ENCODE results near the gene VSTM5. TPM values are rescaled to one million over a fixed set of nuclear protein-coding genes. Genes with fewer than 3 reads are reported as not detected.

Gene VSTM5, protein sequence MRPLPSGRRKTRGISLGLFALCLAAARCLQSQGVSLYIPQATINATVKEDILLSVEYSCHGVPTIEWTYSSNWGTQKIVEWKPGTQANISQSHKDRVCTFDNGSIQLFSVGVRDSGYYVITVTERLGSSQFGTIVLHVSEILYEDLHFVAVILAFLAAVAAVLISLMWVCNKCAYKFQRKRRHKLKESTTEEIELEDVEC
- polyA plus RNA-seq (2012; ENCODE audit: insufficient read length, low read depth) = not detected

DNA sequence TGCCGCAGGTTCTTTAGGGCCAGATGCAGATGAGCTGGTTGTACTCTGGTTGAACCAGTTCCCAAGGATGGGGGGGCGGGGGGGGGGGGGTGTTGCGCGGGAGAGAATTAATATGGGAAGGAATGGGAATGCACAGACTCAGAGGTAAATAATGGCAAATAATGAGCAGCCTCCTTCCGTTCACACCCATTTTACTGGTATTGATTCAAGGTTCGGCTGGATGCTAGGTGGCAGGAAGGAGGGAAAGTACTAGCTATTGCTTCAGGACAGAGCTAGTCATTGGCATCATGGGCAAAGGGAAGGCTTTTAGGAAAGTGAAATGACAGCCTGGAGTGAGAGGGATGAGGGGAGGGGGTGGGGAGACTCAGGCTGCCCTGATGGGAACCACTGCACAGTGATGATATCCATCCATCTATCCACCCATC is at the start of gene VSTM5:
Gene VSTM5, minus strand, starts transcription at position 25 of the 425 bp plus-strand sequence. CDS start 116 bp downstream, outside the sequence.
- TF ChIP-seq POLR2AphosphoS5 (IDR thresholded peaks at IDR 0.05; ENCODE audit: low read depth, low read length) (no peak), REST (IDR thresholded peaks at IDR 0.05; ENCODE audit: insufficient read depth in 1 of 2, low read depth in 2 of 2, low read length in 2 of 2) (no peak), FOXP2 (optimal IDR thresholded peaks at IDR 0.05; ENCODE audit: borderline replicate concordance, extremely low read depth, extremely low read length, insufficient read depth) (no peak), SIN3A (IDR thresholded peaks at IDR 0.05; ENCODE audit: borderline replicate concordance, insufficient read depth, low read length) (no peak), TAF1 (IDR thresholded peaks at IDR 0.05; ENCODE audit: borderline replicate concordance, insufficient read depth, low read length) (no peak)

DNA sequence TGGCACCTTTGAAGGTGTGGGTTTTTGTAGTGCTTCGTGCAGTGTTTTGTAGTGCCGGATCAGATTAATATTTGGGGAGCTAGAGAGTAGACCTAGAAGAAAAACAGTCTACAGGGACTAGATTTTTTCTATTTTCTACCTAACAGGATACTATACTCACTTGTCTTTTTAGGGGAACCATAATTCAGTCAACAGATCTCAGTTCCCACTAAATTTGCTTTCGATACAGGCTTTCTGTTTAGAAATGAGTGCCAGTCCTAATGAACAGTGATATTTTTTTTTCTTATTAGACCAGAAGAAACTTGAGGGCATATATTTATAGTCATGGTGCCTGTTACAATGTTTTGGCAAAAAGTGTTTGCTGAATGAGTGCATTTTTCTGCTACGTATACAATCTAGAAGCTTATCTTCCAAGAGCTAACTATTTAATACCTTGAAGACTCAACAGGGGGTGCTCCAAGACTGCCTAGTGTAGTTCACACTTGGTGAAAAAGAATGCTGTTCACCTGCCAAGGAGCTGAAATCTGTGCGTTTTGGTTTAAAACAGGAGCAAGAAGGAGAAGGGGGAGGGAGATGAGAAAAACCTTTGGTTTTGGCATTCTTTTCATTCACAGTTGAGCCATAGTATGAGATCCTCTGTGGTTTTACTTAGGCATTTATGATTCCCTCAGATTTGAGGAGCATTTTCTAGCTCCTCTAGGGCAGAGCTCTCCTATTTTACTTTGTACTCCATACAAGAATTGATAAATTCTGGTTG is 44.9 kb upstream of the VSTM5 start:
- no peak for TF ChIP-seq TAF1 (IDR thresholded peaks at IDR 0.05; ENCODE audit: borderline replicate concordance, insufficient read depth, low read length)
- TF ChIP-seq FOXP2 (optimal IDR thresholded peaks at IDR 0.05; ENCODE audit: borderline replicate concordance, extremely low read depth, extremely low read length, insufficient read depth) = no peak
- no peak for TF ChIP-seq REST (IDR thresholded peaks at IDR 0.05; ENCODE audit: insufficient read depth in 1 of 2, low read depth in 2 of 2, low read length in 2 of 2)
- no peak for TF ChIP-seq SIN3A (IDR thresholded peaks at IDR 0.05; ENCODE audit: borderline replicate concordance, insufficient read depth, low read length)
- TF ChIP-seq POLR2AphosphoS5 (IDR thresholded peaks at IDR 0.05; ENCODE audit: low read depth, low read length) = no peak

DNA sequence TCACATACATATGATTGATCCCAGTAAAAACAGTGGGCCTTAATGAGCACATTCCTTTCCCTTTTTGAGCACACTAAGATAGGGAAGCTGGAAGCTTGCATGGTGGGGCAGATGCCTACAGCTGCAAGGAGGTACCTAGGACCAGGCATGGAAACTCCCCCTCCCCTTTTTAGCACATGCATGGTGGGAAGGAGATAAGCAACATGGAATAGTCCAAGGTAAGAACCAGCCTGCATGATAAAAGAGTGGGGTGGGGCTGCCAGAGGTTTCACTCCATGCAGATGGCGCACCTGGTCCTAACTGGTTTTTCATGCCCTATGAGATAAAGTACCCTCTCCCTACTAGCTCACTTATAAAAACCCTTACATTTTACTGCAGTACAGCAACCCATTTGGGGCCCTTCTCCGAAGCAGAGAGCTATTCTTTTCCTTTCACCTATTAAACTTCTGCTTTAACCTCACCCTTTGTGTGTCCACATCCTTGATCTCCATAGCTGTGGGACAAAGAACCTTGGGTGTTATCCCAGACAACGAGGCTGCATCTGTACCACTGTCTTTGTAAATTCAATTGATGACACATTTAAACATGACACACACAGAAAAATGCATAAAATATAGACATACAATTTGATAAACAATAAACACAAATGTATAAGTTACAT is 40.1 kb upstream of the VSTM5 start:
- no peak for TF ChIP-seq SIN3A (IDR thresholded peaks at IDR 0.05; ENCODE audit: borderline replicate concordance, insufficient read depth, low read length)

- TF ChIP-seq SIN3A (IDR thresholded peaks at IDR 0.05; ENCODE audit: borderline replicate concordance, insufficient read depth, low read length) (no peak), POLR2AphosphoS5 (IDR thresholded peaks at IDR 0.05; ENCODE audit: low read depth, low read length) (no peak), REST (IDR thresholded peaks at IDR 0.05; ENCODE audit: insufficient read depth in 1 of 2, low read depth in 2 of 2, low read length in 2 of 2) (no peak), TAF1 (IDR thresholded peaks at IDR 0.05; ENCODE audit: borderline replicate concordance, insufficient read depth, low read length) (no peak), FOXP2 (optimal IDR thresholded peaks at IDR 0.05; ENCODE audit: borderline replicate concordance, extremely low read depth, extremely low read length, insufficient read depth) (no peak)
These were observed 36.7 kb upstream of the VSTM5 start for GRCh38 chr11:93887111-93887510.

DNA sequence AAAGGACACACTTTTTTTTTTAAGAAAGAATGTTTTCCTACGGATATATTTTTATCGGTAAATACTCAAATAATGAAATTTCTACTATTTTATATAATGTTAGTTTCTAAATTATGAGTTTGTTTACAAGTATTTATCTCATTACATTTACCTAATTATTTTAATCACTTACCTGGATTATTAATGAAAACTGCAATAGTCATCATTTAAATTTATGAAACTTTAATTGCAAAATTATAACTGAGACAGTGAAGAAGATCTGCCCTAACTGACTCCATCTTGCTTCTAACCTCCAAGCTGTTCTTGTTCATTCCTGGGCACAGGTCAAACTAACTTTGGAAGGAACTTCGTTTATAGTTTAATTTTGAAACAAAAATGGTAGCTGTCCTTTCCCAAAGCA is 25.2 kb upstream of the VSTM5 start:
- TF ChIP-seq TAF1 (IDR thresholded peaks at IDR 0.05; ENCODE audit: borderline replicate concordance, insufficient read depth, low read length) = no peak
- TF ChIP-seq POLR2AphosphoS5 (IDR thresholded peaks at IDR 0.05; ENCODE audit: low read depth, low read length) = no peak
- no peak for TF ChIP-seq FOXP2 (optimal IDR thresholded peaks at IDR 0.05; ENCODE audit: borderline replicate concordance, extremely low read depth, extremely low read length, insufficient read depth)
